PC-9 (cell line): ENCODE measurements around the gene SPAG5. TPM values are rescaled to one million over a fixed set of nuclear protein-coding genes. Genes with fewer than 3 reads are reported as not detected.

Source experiments
- BruUV-seq: library from RNA; stranded (reverse); fragments of 400-500 nt; replicated peaks from 2 replicates; lab custom pipeline; 2021; lab: Mats Ljungman, UMichigan
- CTCF ChIA-PET: fragments of 300-600 bp; sonication (Branson Sonifier 250); formaldehyde crosslinking; loops from one replicate; lab custom pipeline; 2022; ENCODE audit warnings: antibody characterized with exemption; lab: Charles Lee
- POLR2A ChIA-PET: fragments of 300-600 bp; sonication (Branson Sonifier 250); formaldehyde crosslinking; loops from one replicate; lab custom pipeline; 2022; ENCODE audit warnings: antibody characterized with exemption; ENCODE audit not compliant: unreplicated experiment; lab: Charles Lee
- DNase-seq, 2 experiments: peaks; one replicate each; pipeline versions ENCODE4 v3.0.0 to v3.0.0-alpha.2; 2015 to 2022; ENCODE audit warnings: mixed read lengths in 1 of 2
- H2AFZ ChIP-seq: fragments of 200-600 bp; sonication (generic); 2 replicates; pipeline ENCODE4 v1.8.1; 2017; ENCODE audit warnings: antibody characterized with exemption
- H3F3A ChIP-seq: fragments of 200-600 bp; sonication (generic); 2 replicates; pipeline ENCODE4 v1.8.1; 2017; ENCODE audit warnings: antibody characterized with exemption, mild to moderate bottlenecking, low read depth; ENCODE audit not compliant: insufficient read depth
- H3K27ac ChIP-seq: fragments of 200-600 bp; sonication (generic); 2 replicates; pipeline ENCODE4 v1.6.1; 2016; ENCODE audit warnings: mixed run types
- H3K27me3 ChIP-seq: fragments of 200-600 bp; sonication (generic); 2 replicates; pipeline ENCODE4 v1.6.1; 2016; ENCODE audit warnings: low read depth, mixed run types; ENCODE audit not compliant: insufficient read depth
- H3K36me3 ChIP-seq: fragments of 200-600 bp; sonication (generic); 2 replicates; pipeline ENCODE4 v1.6.1; 2016; ENCODE audit warnings: low read depth, mixed run types
- H3K4me1 ChIP-seq: fragments of 200-600 bp; sonication (generic); replicated peaks from 2 replicates; pipeline ENCODE4 v1.6.1; 2016; ENCODE audit warnings: mixed run types; ENCODE audit not compliant: insufficient read depth
- H3K4me2 ChIP-seq: fragments of 200-600 bp; sonication (generic); 2 replicates; pipeline ENCODE4 v1.6.1; 2017; ENCODE audit warnings: mixed run types
- H3K4me3 ChIP-seq: fragments of 200-600 bp; sonication (generic); 2 replicates; pipeline ENCODE4 v1.6.1; 2016; ENCODE audit warnings: mixed run types
- H3K79me2 ChIP-seq: fragments of 200-600 bp; sonication (generic); 2 replicates; pipeline ENCODE4 v1.6.1; 2017; ENCODE audit warnings: low read depth, mixed run types
- H3K9me2 ChIP-seq: fragments of 200-600 bp; sonication (generic); 2 replicates; pipeline ENCODE4 v1.8.1; 2017; ENCODE audit warnings: mild to moderate bottlenecking; ENCODE audit not compliant: insufficient read depth
- H3K9me3 ChIP-seq: fragments of 200-600 bp; sonication (generic); 2 replicates; pipeline ENCODE4 v1.8.1; 2016; ENCODE audit warnings: low read depth; ENCODE audit not compliant: insufficient read depth
- H4K20me1 ChIP-seq: fragments of 200-600 bp; sonication (generic); 2 replicates; pipeline ENCODE4 v1.8.1; 2017; ENCODE audit not compliant: insufficient read depth
- EZH2 ChIP-seq: fragments of 200-600 bp; sonication (generic); IDR thresholded peaks from 2 replicates; pipeline ENCODE4 v1.8.0; 2017; ENCODE audit warnings: antibody characterized with exemption, low read depth
- intact Hi-C: fragments of 100-400 bp; cut with micrococcal nuclease; formaldehyde crosslinking; loops from one replicate; pipeline ENCODE4 v1.10.0; 2022; ENCODE audit not compliant: unreplicated experiment
- total RNA-seq: library from RNA; stranded (reverse); gene quantifications from 2 replicates; pipeline ENCODE4 v1.2.3, GENCODE V29; 2021
- TF ChIP-seq, protein P1 (sequence below): fragments of 200-600 bp; sonication (generic); conservative IDR thresholded peaks from 2 replicates; pipeline ENCODE4 v1.6.1; 2017; ENCODE audit warnings: mixed run types, antibody characterized with exemption, mild to moderate bottlenecking, moderate library complexity

The SPAG5 gene
- total RNA-seq, 1 experiment from 2014 or later, result 101 TPM

DNA sequence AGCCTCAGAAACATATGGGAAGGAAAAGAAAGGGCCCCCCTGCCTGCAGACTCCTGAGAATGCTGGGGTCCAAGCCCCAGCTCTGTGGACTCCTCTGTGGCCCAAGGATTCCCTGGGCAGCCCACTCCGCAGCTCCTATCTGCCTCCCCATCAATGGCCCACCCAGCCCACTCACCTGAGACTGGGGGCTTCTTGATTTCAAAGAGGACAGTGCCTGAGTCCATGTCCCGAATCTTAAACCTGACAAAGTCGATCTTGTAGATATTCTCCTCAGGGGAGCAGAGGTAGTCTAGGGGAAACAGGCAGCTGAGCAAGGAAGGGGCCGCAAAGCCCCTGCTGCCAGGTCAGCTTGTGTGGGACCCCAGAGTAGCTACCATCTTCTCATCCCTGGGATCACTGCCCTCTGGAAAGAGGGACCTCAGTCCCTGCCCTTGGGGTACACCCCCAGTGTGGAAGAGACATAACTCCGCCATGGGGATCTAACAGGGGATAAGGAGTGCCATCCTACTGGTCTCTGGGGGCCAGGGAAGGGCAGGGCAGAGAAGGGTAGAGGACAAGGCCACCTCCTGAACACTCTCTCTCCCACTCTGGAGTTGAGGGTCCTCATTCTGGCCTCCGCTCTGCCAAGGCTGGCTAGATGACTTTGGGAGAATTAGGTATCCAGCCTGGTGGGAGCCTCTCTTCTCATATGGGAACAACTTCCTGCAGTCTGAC, 50.3 kb downstream of the SPAG5 start:
- Histone ChIP-seq H3K4me1 (peaks cover 7% of the 10 kb centered on the region; the same call in 1 of the 2 replicates), H3K4me3 (no peak overlapping the region), H3K27me3 (no peaks in the 10 kb centered on the region), H2AFZ (no peak overlapping the region), H4K20me1 (peaks cover 8% of the 10 kb centered on the region), H3F3A (peaks cover 7% of the 10 kb centered on the region; the same call in 1 of the 2 replicates), H3K9me3 (no peaks in the 10 kb centered on the region), H3K79me2 (peaks cover 5% of the 10 kb centered on the region; the same call in 1 of the 2 replicates), H3K36me3 (no peaks in the 10 kb centered on the region), H3K27ac (no peak overlapping the region), H3K9me2 (no peaks in the 10 kb centered on the region), H3K4me2 (no peak overlapping the region)
- BruUV-seq, result no TSS peak
- ChIA-PET POLR2A (interaction anchor here (0.6 kb wide), 1 partner anchor 501 kb away, joined by 3 read pairs; no protein-coding TSS in a partner anchor), CTCF (interaction anchor here (0.5 kb wide), 1 partner anchor 749 kb away, joined by 10 read pairs; no protein-coding TSS in a partner anchor)
- no peak for DNase-seq
- TF ChIP-seq EZH2, result no peak
- TF ChIP-seq, protein P1, sequence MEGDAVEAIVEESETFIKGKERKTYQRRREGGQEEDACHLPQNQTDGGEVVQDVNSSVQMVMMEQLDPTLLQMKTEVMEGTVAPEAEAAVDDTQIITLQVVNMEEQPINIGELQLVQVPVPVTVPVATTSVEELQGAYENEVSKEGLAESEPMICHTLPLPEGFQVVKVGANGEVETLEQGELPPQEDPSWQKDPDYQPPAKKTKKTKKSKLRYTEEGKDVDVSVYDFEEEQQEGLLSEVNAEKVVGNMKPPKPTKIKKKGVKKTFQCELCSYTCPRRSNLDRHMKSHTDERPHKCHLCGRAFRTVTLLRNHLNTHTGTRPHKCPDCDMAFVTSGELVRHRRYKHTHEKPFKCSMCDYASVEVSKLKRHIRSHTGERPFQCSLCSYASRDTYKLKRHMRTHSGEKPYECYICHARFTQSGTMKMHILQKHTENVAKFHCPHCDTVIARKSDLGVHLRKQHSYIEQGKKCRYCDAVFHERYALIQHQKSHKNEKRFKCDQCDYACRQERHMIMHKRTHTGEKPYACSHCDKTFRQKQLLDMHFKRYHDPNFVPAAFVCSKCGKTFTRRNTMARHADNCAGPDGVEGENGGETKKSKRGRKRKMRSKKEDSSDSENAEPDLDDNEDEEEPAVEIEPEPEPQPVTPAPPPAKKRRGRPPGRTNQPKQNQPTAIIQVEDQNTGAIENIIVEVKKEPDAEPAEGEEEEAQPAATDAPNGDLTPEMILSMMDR, result peak; percentile 21; the same call in 1 of the 2 replicates
- intact Hi-C loops, result loop anchor here (2.0 kb wide), 1 partner anchor 64 kb away; no protein-coding TSS in a partner anchor

DNA sequence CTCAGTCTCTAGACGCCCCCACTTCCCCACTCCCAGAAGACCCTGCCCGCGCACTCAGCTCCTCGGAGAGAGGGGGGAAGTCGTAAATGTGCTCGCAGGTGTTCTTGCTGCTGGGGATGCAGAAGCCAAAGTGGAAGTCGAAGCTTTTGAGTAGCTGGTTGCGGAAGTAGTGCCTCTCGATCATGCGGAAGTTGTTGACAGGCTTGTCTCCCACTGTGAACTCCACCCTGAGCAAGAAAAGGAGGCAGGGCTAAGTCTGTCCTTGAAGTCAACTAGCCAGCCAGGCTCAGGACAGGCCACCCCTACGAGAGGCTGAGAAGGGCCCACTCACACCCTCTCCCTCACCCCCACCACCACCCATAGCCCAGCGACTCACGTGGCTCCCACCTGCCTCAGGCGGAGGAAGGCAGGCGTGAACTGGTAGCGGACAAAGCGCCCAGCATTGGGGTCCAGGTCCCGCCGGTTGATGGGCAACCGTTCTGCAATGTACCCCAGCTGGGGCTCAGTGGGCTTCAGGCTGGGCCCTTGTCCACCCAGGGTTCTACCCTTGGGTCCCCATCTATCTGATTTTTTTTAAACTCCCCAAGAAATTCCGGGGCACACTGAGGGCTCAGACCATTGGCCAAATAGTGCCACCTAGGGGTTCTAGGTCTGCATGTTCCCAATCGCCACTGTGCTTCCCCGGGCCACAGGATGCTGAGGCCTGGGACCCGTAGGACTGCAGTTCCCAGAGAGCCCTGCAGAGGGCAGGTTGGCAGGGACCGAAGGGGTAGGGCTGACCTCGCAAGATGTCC, 51.0 kb downstream of the SPAG5 start:
- Histone ChIP-seq H3K9me3 (no peaks in the 10 kb centered on the region), H3K36me3 (no peaks in the 10 kb centered on the region), H3K4me1 (peaks cover 7% of the 10 kb centered on the region; the same call in 1 of the 2 replicates), H3K79me2 (peaks cover 5% of the 10 kb centered on the region; the same call in 1 of the 2 replicates), H3K9me2 (no peaks in the 10 kb centered on the region), H3K27me3 (no peaks in the 10 kb centered on the region), H3K27ac (no peak overlapping the region), H3K4me2 (no peak overlapping the region), H2AFZ (no peak overlapping the region), H3F3A (peaks cover 2% of the 10 kb centered on the region; the same call in 1 of the 2 replicates), H4K20me1 (peaks cover 8% of the 10 kb centered on the region), H3K4me3 (no peak overlapping the region)
- CTCF ChIA-PET, result interaction anchor here (0.7 kb wide), 1 partner anchor 12 kb away, joined by 5 read pairs; no protein-coding TSS in a partner anchor
- POLR2A ChIA-PET, result no interaction called here
- intact Hi-C loops, result loop anchor here (2.0 kb wide), 1 partner anchor 65 kb away; no protein-coding TSS in a partner anchor
- no TSS peak for BruUV-seq
- peak; percentile 53 to 73 for DNase-seq
- TF ChIP-seq, protein P1, result peak; percentile 93
- TF ChIP-seq EZH2, result no peak

DNA sequence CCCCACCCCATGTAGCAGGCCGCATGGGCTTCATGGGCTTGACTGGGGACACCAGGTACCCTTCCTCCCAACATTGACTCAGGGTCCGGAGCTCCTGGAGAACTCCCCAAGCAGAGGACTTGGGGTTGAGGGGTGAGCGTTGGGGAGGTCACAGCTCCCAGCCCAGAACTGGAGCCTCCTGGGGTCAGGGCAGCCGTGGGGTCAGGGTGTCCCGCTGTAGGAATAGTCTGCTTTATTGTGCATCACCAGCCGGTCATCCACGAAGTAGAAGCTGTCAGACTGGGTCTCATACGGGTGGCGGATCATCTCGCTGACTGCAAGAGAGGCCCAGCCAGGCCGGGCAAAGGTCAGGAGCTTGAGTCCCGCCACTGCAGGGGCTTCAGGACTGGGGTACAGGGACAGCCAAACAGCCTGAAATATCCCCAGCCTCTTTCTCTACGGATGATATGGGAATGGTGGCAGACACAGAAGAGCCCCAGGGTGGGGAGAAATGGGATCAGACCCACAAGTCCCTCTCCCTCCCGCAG, 51.7 kb downstream of the SPAG5 start:
- Histone ChIP-seq H3K4me2 (no peak overlapping the region), H3F3A (no peaks in the 10 kb centered on the region), H3K4me1 (0 out of 2 replicates have a peak, but pooled peaks cover 7% of the 10 kb centered on the region), H3K36me3 (no peaks in the 10 kb centered on the region), H4K20me1 (peaks cover 8% of the 10 kb centered on the region), H3K27me3 (no peaks in the 10 kb centered on the region), H2AFZ (no peak overlapping the region), H3K27ac (no peak overlapping the region), H3K9me3 (no peaks in the 10 kb centered on the region), H3K9me2 (no peaks in the 10 kb centered on the region), H3K79me2 (peaks cover 5% of the 10 kb centered on the region; the same call in 1 of the 2 replicates), H3K4me3 (no peak overlapping the region)
- BruUV-seq, result no TSS peak
- ChIA-PET POLR2A (no interaction called here), CTCF (interaction anchor here (0.7 kb wide), 1 partner anchor 13 kb away, joined by 5 read pairs; no protein-coding TSS in a partner anchor)
- DNase-seq, result no peak
- TF ChIP-seq EZH2, result no peak
- TF ChIP-seq, protein P1, result no peak
- intact Hi-C loops, result no loop called here
